Choroid plexus epithelial cell (primary cell): ENCODE data around the gene MINDY4B.
"Not testable (repeated sequence)": the region's sequence is repeated elsewhere in the genome, so short reads cannot be mapped to it uniquely, and the experiment has no call there.

Experiments
- DNase-seq: peaks from one replicate; pipeline ENCODE4 v3.0.0-alpha.2; 2010; ENCODE audit warnings: low read depth
- H3K4me3 ChIP-seq: 2 replicates; pipeline ENCODE4 v1.5.1; 2011; ENCODE audit warnings: low read depth, mild to moderate bottlenecking, control low read depth, low read length, moderate library complexity
- CTCF ChIP-seq: conservative IDR thresholded peaks from 2 replicates; pipeline ENCODE4 v1.5.1; 2011; ENCODE audit warnings: low read depth, mild to moderate bottlenecking, control low read depth, inconsistent platforms, low read length, moderate library complexity

Gene MINDY4B

GRCh38 chr3:150874666-150875219, 30.5 kb downstream of the MINDY4B start:
- H3K4me3 ChIP-seq = no peak overlapping the region
- peak; percentile 14 for DNase-seq
- TF ChIP-seq CTCF = no peak

DNA sequence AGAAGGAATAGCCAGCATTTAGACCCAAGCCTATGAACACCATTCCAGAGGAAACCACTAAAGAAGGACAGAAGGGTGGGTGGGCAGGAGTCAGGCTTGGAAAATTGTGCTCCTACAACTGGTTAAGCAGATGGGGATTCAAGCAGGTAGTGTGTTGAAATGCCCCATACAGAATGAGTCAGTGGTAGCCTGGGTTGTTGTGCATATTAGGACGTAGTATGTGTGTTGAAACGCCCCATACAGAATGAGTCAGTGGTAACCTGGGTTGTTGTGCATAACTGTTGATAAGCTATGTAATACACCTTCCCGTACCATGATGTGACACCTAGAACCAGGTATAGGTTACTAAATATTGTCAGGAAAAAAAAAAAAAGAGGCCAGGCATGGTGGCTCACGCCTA, 34.0 kb downstream of the MINDY4B start:
- DNase-seq = peak; percentile 55
- no peak for TF ChIP-seq CTCF

DNA sequence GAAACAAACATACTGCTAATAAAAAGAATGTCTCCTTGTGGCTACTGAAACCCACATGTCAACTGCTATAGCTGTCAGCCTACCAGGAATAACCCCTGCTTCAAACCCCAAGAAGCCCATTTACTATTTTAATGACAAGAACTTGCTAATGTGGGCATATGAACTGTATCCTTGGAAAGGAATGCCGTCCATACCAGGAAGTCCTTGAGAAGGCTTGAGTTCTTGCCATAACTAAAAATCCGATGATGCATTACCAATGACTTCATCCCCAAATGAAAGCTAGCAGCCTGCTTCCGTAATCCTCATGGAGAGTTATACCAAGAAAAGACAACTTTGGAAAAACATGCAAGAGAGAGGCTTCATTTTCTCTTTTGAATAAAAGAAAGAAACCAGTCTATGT, 34.8 kb downstream of the MINDY4B start:
- DNase-seq = peak; percentile 27
- H3K4me3 ChIP-seq = no peak overlapping the region
- TF ChIP-seq CTCF = no peak

More for the DNA sequence above, 34.0 kb downstream of the MINDY4B start:
- no peak overlapping the region for H3K4me3 ChIP-seq

GRCh38 chr3:150868282-150868681, 37.0 kb downstream of the MINDY4B start:
- peak; percentile 22 for DNase-seq
- H3K4me3 ChIP-seq = no peak overlapping the region
- no peak for TF ChIP-seq CTCF

DNA sequence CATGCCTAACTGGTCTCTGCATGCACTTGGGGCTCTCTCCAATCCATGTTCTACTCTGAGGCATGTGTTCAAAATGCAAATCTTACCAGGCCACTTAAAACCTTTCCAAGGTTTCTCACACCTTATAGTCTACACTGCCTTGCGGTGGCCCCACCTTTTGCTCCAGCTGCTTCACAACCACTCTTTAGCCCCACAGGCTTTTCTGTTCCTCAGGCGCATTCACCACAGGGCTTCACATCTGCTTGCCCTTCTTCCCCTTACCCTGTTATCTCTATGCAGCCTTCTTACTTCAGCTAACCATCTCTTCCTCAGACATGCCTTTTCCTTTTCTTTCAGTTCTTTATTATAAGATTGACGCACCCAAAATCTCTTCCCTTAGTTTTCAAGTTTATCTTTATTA, 37.8 kb downstream of the MINDY4B start:
- H3K4me3 ChIP-seq = no peak overlapping the region
- no peak for TF ChIP-seq CTCF
- DNase-seq = no peak

DNA sequence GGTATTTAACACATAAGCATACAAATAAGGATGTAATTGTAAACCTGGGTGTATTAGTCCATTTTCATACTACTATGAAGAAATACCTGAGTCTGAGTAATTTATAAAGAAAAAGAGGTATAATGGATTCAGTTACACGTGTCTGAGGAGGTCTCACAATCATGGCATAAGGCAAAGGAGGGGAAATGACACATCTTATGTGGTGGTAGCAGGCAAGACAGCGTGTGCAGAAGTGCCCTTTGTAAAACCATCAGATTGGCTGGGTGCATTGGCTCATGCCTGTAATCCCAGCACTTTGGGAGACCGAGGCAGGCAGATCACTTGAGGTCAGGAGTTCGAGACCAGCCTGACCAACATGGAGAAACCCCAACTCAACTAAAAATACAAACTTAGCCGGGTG, 41.3 kb downstream of the MINDY4B start:
- not testable (repeated sequence) for DNase-seq, H3K4me3 ChIP-seq

GRCh38 chr3:150861851-150862250, 43.4 kb downstream of the MINDY4B start:
- no peak for DNase-seq
- no peak for TF ChIP-seq CTCF
- H3K4me3 ChIP-seq = no peak overlapping the region

GRCh38 chr3:150857936-150858335, 47.3 kb downstream of the MINDY4B start:
- not testable (repeated sequence) for DNase-seq, H3K4me3 ChIP-seq
